Breast epithelium (tissue), 3 donors: ENCODE results near the gene PGPEP1.

Experiments
- POLR2A ChIP-seq: fragments of 450-650 bp; IDR thresholded peaks from one replicate; pipeline ENCODE4 v1.6.1; 2016; ENCODE audit warnings: antibody characterized with exemption, mild to moderate bottlenecking, moderate library complexity
- POLR2AphosphoS5 ChIP-seq, 3 donors: sonication (generic); formaldehyde crosslinking; IDR thresholded peaks; one replicate each; pipeline ENCODE4 v1.6.1; 2017; ENCODE audit warnings: antibody characterized with exemption in 3 of 3

GRCh38 chr19:18408053-18408476 lies 67.7 kb downstream of the PGPEP1 start:
- TF ChIP-seq POLR2A (no peak), POLR2AphosphoS5 (IDR thresholded peaks at IDR 0.05) (no peak)
